Measurements from ENCODE around the gene CHRNA7.

- TF ChIP-seq CTCF (conservative IDR thresholded peaks at IDR 0.05; ENCODE audit: low read length) (no peak), EZH2phosphoT487 (IDR thresholded peaks at IDR 0.05; ENCODE audit: borderline replicate concordance) (no peak)
Observed at GRCh38 chr15:32148833-32149555, 118.7 kb downstream of the CHRNA7 start.
